IMR-90 (cell line): ENCODE results near the gene SIK3. TPM values are rescaled to one million over a fixed set of nuclear protein-coding genes. Genes with fewer than 3 reads are reported as not detected.

ENCODE experiments used
- ATAC-seq: fragments of 200-7000 bp; cut with Tn5 transposase; 2 replicates; pipeline ENCODE4 v1.9.1; 2020; ENCODE audit warnings: low read depth, mild to moderate bottlenecking, moderate library complexity
- BruUV-seq: library from RNA; stranded (reverse); fragments of 400-500 nt; replicated peaks from 2 replicates; lab custom pipeline; 2021; lab: Mats Ljungman, UMichigan
- CTCF ChIA-PET: fragments of 300-600 bp; formaldehyde crosslinking; extraction: SDS; loops from one replicate; lab custom pipeline; 2021; ENCODE audit warnings: antibody characterized with exemption; lab: Yijun Ruan, JAX
- POLR2A ChIA-PET: fragments of 300-600 bp; sonication (Branson Sonifier 250); formaldehyde crosslinking; loops from one replicate; lab custom pipeline; 2022; ENCODE audit warnings: antibody characterized with exemption; ENCODE audit not compliant: unreplicated experiment; lab: Charles Lee
- DNase-seq: peaks from one replicate; pipeline ENCODE4 v3.0.0; 2013
- H2AFZ ChIP-seq: replicated peaks from 2 replicates; pipeline ENCODE3; 2013; ENCODE audit warnings: low read length, mild to moderate bottlenecking; ENCODE audit not compliant: poor library complexity
- H2AK5ac ChIP-seq: 2 replicates; pipeline ENCODE4 v1.6.1; 2013; ENCODE audit warnings: low read depth, low read length, inconsistent platforms
- H2AK9ac ChIP-seq: replicated peaks from 2 replicates; pipeline ENCODE3; 2013; ENCODE audit warnings: mild to moderate bottlenecking, low read depth, low read length, moderate library complexity; ENCODE audit not compliant: poor library complexity
- H2BK120ac ChIP-seq: 2 replicates; pipeline ENCODE4 v1.6.1; 2013; ENCODE audit warnings: low read depth, low read length, inconsistent platforms
- H2BK15ac ChIP-seq: 3 replicates; pipeline ENCODE4 v1.6.1; 2013; ENCODE audit warnings: low read depth, low read length, inconsistent platforms
- H2BK20ac ChIP-seq: 2 replicates; pipeline ENCODE4 v1.6.1; 2013; ENCODE audit warnings: low read depth, mild to moderate bottlenecking, inconsistent platforms, low read length, moderate library complexity
- H2BK5ac ChIP-seq: 2 replicates; pipeline ENCODE4 v1.6.1; 2013; ENCODE audit warnings: mild to moderate bottlenecking, low read depth, low read length, inconsistent platforms; ENCODE audit not compliant: poor library complexity, severe bottlenecking
- H3K14ac ChIP-seq: replicated peaks from 2 replicates; pipeline ENCODE4 v1.6.1; 2013; ENCODE audit warnings: low read depth, low read length, inconsistent platforms
- H3K18ac ChIP-seq: 2 replicates; pipeline ENCODE4 v1.6.1; 2013; ENCODE audit warnings: low read depth, low read length, control low read depth
- H3K23ac ChIP-seq: 2 replicates; pipeline ENCODE4 v1.6.1; 2013; ENCODE audit warnings: low read depth, low read length, inconsistent platforms
- H3K27ac ChIP-seq: 2 replicates; pipeline ENCODE4 v1.5.1; 2013; ENCODE audit warnings: mild to moderate bottlenecking, control low read depth, low read length; ENCODE audit not compliant: insufficient read depth
- H3K27me3 ChIP-seq: 2 replicates; pipeline ENCODE4 v1.6.1; 2013; ENCODE audit warnings: low read length; ENCODE audit not compliant: control insufficient read depth, insufficient read depth
- H3K36me3 ChIP-seq: 2 replicates; pipeline ENCODE4 v1.6.1; 2013; ENCODE audit warnings: low read length, mixed read lengths; ENCODE audit not compliant: control insufficient read depth, insufficient read depth
- H3K4ac ChIP-seq: 2 replicates; pipeline ENCODE4 v1.6.1; 2013; ENCODE audit warnings: low read depth, low read length, inconsistent platforms
- H3K4me1 ChIP-seq: 2 replicates; pipeline ENCODE4 v1.6.1; 2013; ENCODE audit warnings: low read length, mixed read lengths; ENCODE audit not compliant: control insufficient read depth, insufficient read depth
- H3K4me2 ChIP-seq: 2 replicates; pipeline ENCODE4 v1.6.1; 2013; ENCODE audit warnings: low read depth, mild to moderate bottlenecking, control low read depth, low read length, moderate library complexity
- H3K4me3 ChIP-seq: 2 replicates; pipeline ENCODE4 v1.5.1; 2013; ENCODE audit warnings: low read depth, mild to moderate bottlenecking, control low read depth, low read length, moderate library complexity; ENCODE audit not compliant: insufficient read depth
- H3K56ac ChIP-seq: 2 replicates; pipeline ENCODE4 v1.6.1; 2013; ENCODE audit warnings: low read length, inconsistent platforms; ENCODE audit not compliant: insufficient read depth; ENCODE audit errors: extremely low read depth
- H3K79me1 ChIP-seq, 2 experiments: 2 replicates each; pipeline ENCODE4 v1.6.1; 2013; ENCODE audit warnings: low read length in 2 of 2, inconsistent platforms in 1 of 2, low read depth in 1 of 2
- H3K9ac ChIP-seq: 2 replicates; pipeline ENCODE4 v1.6.1; 2013; ENCODE audit warnings: low read depth, low read length, control low read depth
- H3K9me1 ChIP-seq: 2 replicates; pipeline ENCODE4 v1.6.1; 2013; ENCODE audit warnings: low read length, inconsistent platforms; ENCODE audit not compliant: insufficient read depth
- H3K9me3 ChIP-seq: 2 replicates; pipeline ENCODE4 v1.6.1; 2013; ENCODE audit warnings: low read length; ENCODE audit not compliant: control insufficient read depth, insufficient read depth
- H4K20me1 ChIP-seq: 2 replicates; pipeline ENCODE4 v1.6.1; 2013; ENCODE audit warnings: low read length, inconsistent platforms; ENCODE audit not compliant: insufficient read depth
- H4K5ac ChIP-seq: 2 replicates; pipeline ENCODE4 v1.6.1; 2013; ENCODE audit warnings: mild to moderate bottlenecking, low read depth, low read length, control low read depth
- H4K8ac ChIP-seq, 2 experiments: 2 replicates each; pipeline ENCODE4 v1.6.1; 2013; ENCODE audit warnings: low read depth in 2 of 2, low read length in 2 of 2, control low read depth in 1 of 2, inconsistent platforms in 1 of 2
- H4K91ac ChIP-seq: 2 replicates; pipeline ENCODE4 v1.6.1; 2013; ENCODE audit warnings: low read depth, low read length, inconsistent platforms; ENCODE audit not compliant: insufficient read depth
- CEBPB ChIP-seq: IDR thresholded peaks from 2 replicates; pipeline ENCODE4 v1.6.1; 2012; ENCODE audit warnings: low read depth, low read length, improper control_type of control experiment
- WGBS, 2 experiments: methylation state at CpG; one replicate each; pipeline versions ENCODE4 v1.1.5 to v1.1.7; 2013; ENCODE audit warnings: missing lambda C conversion rate in 2 of 2; ENCODE audit not compliant: insufficient read length in 1 of 2; ENCODE audit errors: extremely low coverage in 2 of 2; 5-methylcytosine and 5-hydroxymethylcytosine counted together
- dilution Hi-C: fragments of 300-500 bp; cut with HindIII; formaldehyde crosslinking; loops from one replicate; pipeline ENCODE4 v1.14.3; 2018; ENCODE audit warnings: low sequenced_read_pairs; ENCODE audit not compliant: unreplicated experiment
- in situ Hi-C: fragments of 300-500 bp; cut with MboI; formaldehyde crosslinking; loops from 3 replicates; pipeline ENCODE4 v1.14.3; 2019; ENCODE audit warnings: low sequenced_read_pairs, inconsistent platforms, mixed read lengths
- intact Hi-C: fragments of 100-400 bp; cut with micrococcal nuclease; formaldehyde crosslinking; loops from 2 replicates; pipeline ENCODE4 v1.10.0; 2022
- polyA plus RNA-seq, 3 experiments: library from polyadenylated mRNA; depleted of rRNA; stranded (reverse); fragments of >200 nt; gene quantifications; 2 replicates each; pipeline ENCODE4 v1.2.3, GENCODE V29; 2012; ENCODE audit warnings: low replicate concordance in 1 of 3
- total RNA-seq: library from RNA; depleted of rRNA; stranded (reverse); fragments of >200 nt; gene quantifications from 2 replicates; pipeline ENCODE4 v1.2.3, GENCODE V29; 2012
- TF ChIP-seq, protein P1 (sequence below): fragments of 150-350 bp; IDR thresholded peaks from 2 replicates; pipeline ENCODE4 v1.6.1; 2016; ENCODE audit warnings: low read depth, mild to moderate bottlenecking, low read length, moderate library complexity, borderline replicate concordance

The SIK3 gene
- total and polyA plus RNA-seq, 2 of the 4 experiments (the other 2 are of a cell fraction), result 8.2 to 9.1 TPM

- H3K27me3 ChIP-seq, result no peaks in the 10 kb centered on the region
- H3K4me3 ChIP-seq, result no peak overlapping the region
- WGBS, 2 experiments, result no CpG with 5 or more reads among the region's 4 CpGs
- no peak overlapping the region for H4K5ac ChIP-seq
- peak overlapping the region in 1 of 2 experiments; percentile 12; a peak in 1 of 4 replicates for H4K8ac ChIP-seq
- ATAC-seq (peak; percentile 53), DNase-seq (no peak)
- TF ChIP-seq, protein P1, sequence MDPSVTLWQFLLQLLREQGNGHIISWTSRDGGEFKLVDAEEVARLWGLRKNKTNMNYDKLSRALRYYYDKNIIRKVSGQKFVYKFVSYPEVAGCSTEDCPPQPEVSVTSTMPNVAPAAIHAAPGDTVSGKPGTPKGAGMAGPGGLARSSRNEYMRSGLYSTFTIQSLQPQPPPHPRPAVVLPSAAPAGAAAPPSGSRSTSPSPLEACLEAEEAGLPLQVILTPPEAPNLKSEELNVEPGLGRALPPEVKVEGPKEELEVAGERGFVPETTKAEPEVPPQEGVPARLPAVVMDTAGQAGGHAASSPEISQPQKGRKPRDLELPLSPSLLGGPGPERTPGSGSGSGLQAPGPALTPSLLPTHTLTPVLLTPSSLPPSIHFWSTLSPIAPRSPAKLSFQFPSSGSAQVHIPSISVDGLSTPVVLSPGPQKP, result no peak
- TF ChIP-seq CEBPB, result peak; percentile 55
- H3K9ac ChIP-seq, result no peak overlapping the region
- H3K36me3 ChIP-seq, result no peaks in the 10 kb centered on the region; the same call in 1 of the 2 replicates
- H2BK15ac ChIP-seq, result no peak overlapping the region
- H3K23ac ChIP-seq, result no peak overlapping the region
- peaks cover 36% of the 10 kb centered on the region for H4K20me1 ChIP-seq
- H2BK20ac ChIP-seq, result no peak overlapping the region
- H3K14ac ChIP-seq, result no peak overlapping the region; the same call in 1 of the 2 replicates
- H3K56ac ChIP-seq, result no peak overlapping the region
- ChIA-PET POLR2A (no interaction called here), CTCF (interaction anchor here (1.1 kb wide), 1 partner anchor 11 kb away, joined by 3 read pairs; no protein-coding TSS in a partner anchor)
- H2AFZ ChIP-seq, result no peak overlapping the region
- no peak overlapping the region for H2AK5ac ChIP-seq
- dilution Hi-C loops, result no loop called here
- H2BK120ac ChIP-seq, result no peak overlapping the region
- no peaks in the 10 kb centered on the region for H3K9me3 ChIP-seq
- no TSS peak for BruUV-seq
- H3K4ac ChIP-seq, result no peak overlapping the region
- H2BK5ac ChIP-seq, result no peak overlapping the region
- H3K4me2 ChIP-seq, result no peak overlapping the region
- no peak overlapping the region for H2AK9ac ChIP-seq
- peaks cover 14 to 31% of the 10 kb centered on the region in 2 experiments for H3K79me1 ChIP-seq
- no peak overlapping the region for H3K18ac ChIP-seq
- H3K9me1 ChIP-seq, result no peaks in the 10 kb centered on the region
- in situ Hi-C loops, result no loop called here
- H3K4me1 ChIP-seq, result peaks cover 9% of the 10 kb centered on the region
- no peak overlapping the region for H3K27ac ChIP-seq
- no peak overlapping the region for H4K91ac ChIP-seq
- intact Hi-C loops, result no loop called here
Observed at GRCh38 chr11:117084992-117085391, 13.2 kb downstream of the SIK3 start.
